K562 (cell line): ENCODE results near the gene COL6A2. TPM values are rescaled to one million over a fixed set of nuclear protein-coding genes. Genes with fewer than 3 reads are reported as not detected.
A peak's percentile ranks its signal among the peaks of the same experiment; 100 is the strongest.

Source experiments
- HDAC8 ChIP-seq: fragments of 450-650 bp; IDR thresholded peaks from 2 replicates; pipeline ENCODE4 v1.6.1; 2016; ENCODE audit warnings: mild to moderate bottlenecking, missing genetic modification characterization, moderate library complexity, missing compliant biosample characterization
- JUNB ChIP-seq: fragments of 450-650 bp; formaldehyde crosslinking; conservative IDR thresholded peaks from 2 replicates; pipeline ENCODE4 v1.4.0; 2020; ENCODE audit warnings: mild to moderate bottlenecking
- MCM3 ChIP-seq: fragments of 450-650 bp; IDR thresholded peaks from 2 replicates; pipeline ENCODE4 v1.6.1; 2016
- PCBP1 ChIP-seq: fragments of 200-400 bp; formaldehyde crosslinking; IDR thresholded peaks from 2 replicates; pipeline ENCODE4 v1.6.1; 2018; ENCODE audit warnings: mild to moderate bottlenecking, low read depth, low read length; ENCODE audit not compliant: poor library complexity, severe bottlenecking
- RBM14 ChIP-seq: fragments of 200-400 bp; formaldehyde crosslinking; IDR thresholded peaks from 2 replicates; pipeline ENCODE4 v1.6.1; 2018; ENCODE audit warnings: low read depth, mild to moderate bottlenecking, low read length, moderate library complexity, borderline replicate concordance; ENCODE audit not compliant: insufficient read depth
- RUNX1 ChIP-seq: sonication (generic); IDR thresholded peaks from 2 replicates; pipeline ENCODE4 v1.6.1; 2016; ENCODE audit warnings: antibody characterized with exemption, low read depth
- ZBTB7A ChIP-seq: IDR thresholded peaks from 2 replicates; pipeline ENCODE4 v1.6.1; 2011; ENCODE audit warnings: low read depth, mild to moderate bottlenecking, low read length, moderate library complexity, borderline replicate concordance; ENCODE audit not compliant: control insufficient read depth
- ZFP30 ChIP-seq: fragments of 250-450 bp; sonication (Bioruptor Pico); IDR thresholded peaks from 2 replicates; pipeline ENCODE4 v1.8.0; 2022; ENCODE audit warnings: moderate library complexity, mild to moderate bottlenecking, inconsistent platforms, borderline replicate concordance
- polyA plus RNA-seq, 8 experiments: library from polyadenylated mRNA; depleted of rRNA in 4 of 8; stranded (reverse) in 5 of 8; unstranded in 3 of 8; fragments of >200 nt; fragmentation: Nextera tagmentation in 2 of 8; fragmentation: Illumina TruSeq in 1 of 8; extraction: Ambion mirVana in 2 of 8; extraction: Trizol in 1 of 8; gene quantifications; 2 replicates each; pipeline versions ENCODE4 v1.2.1 to v1.2.3, GENCODE V29; 2011 to 2014; ENCODE audit warnings: inconsistent platforms in 1 of 8, missing spikeins in 1 of 8
- total RNA-seq, 7 experiments: library from RNA; depleted of rRNA in 6 of 7; stranded (reverse); fragments of >200 nt in 6 of 7; fragmentation: Illumina TruSeq in 2 of 7; extraction: Trizol in 2 of 7; gene quantifications; 2 replicates each; pipeline versions ENCODE4 v1.2.1 to v1.2.3, GENCODE V29; 2011 to 2021; ENCODE audit warnings: low replicate concordance in 1 of 7
- TF ChIP-seq, protein P1 (sequence below): fragments of 200-800 bp; sonication (Bioruptor generic); IDR thresholded peaks from 2 replicates; pipeline ENCODE4 v1.6.1; 2017; ENCODE audit warnings: missing genetic modification characterization, missing compliant biosample characterization
- TF ChIP-seq, protein P2 (sequence below): sonication (generic); formaldehyde crosslinking; IDR thresholded peaks from 2 replicates; pipeline ENCODE4 v1.9.0; 2022; ENCODE audit warnings: mild to moderate bottlenecking, missing genetic modification reagents

Gene COL6A2
- total and polyA plus RNA-seq, 9 of the 15 experiments (the other 6 are each of a cell fraction or from before 2014, with no cell fraction given) = 0.07 to 1.1 (median 0.24) TPM; not detected in 3

DNA sequence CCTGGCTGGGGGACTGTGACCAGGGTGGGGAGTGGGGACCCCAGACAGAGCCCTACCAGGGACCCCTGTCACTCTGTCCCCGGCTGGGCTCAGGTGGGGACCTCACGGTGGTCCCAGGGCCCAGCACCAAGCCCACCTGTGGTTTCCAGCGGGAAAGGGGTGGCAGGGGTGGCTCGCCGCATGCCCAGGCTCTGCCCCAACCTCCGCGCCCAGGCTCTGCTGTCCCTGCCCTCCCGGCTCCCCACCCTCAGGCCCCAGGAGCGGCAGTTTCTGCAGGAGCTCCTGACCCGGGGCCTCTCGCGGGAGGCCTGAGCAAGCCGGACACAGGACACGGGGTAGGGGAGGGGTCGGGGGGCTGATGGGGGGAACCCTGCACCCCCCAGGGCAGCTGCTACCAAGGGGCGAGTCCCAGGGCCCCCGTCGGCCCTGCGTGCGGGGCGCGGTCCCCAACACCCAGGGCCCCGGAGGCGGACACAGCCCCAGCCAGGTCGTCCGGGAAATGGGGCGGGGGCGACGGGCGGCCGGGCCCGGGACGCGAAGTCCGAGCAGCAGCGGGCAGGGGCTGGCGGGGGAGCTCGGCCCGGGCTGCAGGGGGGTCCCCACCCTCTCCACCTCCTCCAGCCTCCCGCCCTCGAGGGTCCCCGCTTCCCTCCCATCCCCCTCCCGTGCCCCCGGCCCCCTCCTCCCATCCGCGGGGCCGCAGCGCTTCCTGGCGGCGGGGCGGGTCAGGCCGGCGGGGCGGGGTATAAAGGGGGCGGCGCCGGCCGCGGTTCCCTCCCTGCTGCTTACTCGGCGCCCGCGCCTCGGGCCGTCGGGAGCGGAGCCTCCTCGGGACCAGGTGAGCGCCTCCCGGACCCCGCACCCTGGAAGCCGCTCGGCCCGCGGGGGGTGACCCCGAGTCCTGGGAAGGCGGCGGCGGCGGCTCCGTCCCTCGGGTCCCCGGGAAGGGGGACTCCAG is at the start of gene COL6A2 (continued):
- TF ChIP-seq PCBP1 = peak; percentile 86
- TF ChIP-seq, protein P1, sequence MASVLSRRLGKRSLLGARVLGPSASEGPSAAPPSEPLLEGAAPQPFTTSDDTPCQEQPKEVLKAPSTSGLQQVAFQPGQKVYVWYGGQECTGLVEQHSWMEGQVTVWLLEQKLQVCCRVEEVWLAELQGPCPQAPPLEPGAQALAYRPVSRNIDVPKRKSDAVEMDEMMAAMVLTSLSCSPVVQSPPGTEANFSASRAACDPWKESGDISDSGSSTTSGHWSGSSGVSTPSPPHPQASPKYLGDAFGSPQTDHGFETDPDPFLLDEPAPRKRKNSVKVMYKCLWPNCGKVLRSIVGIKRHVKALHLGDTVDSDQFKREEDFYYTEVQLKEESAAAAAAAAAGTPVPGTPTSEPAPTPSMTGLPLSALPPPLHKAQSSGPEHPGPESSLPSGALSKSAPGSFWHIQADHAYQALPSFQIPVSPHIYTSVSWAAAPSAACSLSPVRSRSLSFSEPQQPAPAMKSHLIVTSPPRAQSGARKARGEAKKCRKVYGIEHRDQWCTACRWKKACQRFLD (CRISPR knock-in tag) = no peak
- TF ChIP-seq ZBTB7A = peak; percentile 65; the same call in 1 of the 2 replicates
- TF ChIP-seq, protein P2, sequence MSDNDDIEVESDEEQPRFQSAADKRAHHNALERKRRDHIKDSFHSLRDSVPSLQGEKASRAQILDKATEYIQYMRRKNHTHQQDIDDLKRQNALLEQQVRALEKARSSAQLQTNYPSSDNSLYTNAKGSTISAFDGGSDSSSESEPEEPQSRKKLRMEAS (CRISPR knock-in tag) = no peak
- TF ChIP-seq JUNB (CRISPR knock-in tag) = no peak
- no peak for TF ChIP-seq ZFP30
- no peak for TF ChIP-seq MCM3
- TF ChIP-seq RBM14 = no peak
- TF ChIP-seq HDAC8 (tag) = no peak
- no peak for TF ChIP-seq RUNX1
